ENCODE results near the gene P4HA1. TPM values are rescaled to one million over a fixed set of nuclear protein-coding genes. Genes with fewer than 3 reads are reported as not detected.

The P4HA1 gene
- total RNA-seq, 2 donors from 2014 or later, result 24.4 to 37.0 TPM

- Histone ChIP-seq H3K4me3 (no peak overlapping the region), H3K27me3 (replicated peaks; ENCODE audit: insufficient read depth) (no peaks in the 10 kb centered on the region), H3K9me3 (peaks cover 25% of the 10 kb centered on the region), H3K27ac (no peak overlapping the region), H3K36me3 (no peaks in the 10 kb centered on the region), H3K4me1 (ENCODE audit: control insufficient read depth in 1 of 2, low read depth in 2 of 2) (no peaks in the 10 kb centered on the region)
- no peak for TF ChIP-seq CTCF (IDR thresholded peaks at IDR 0.05)
- no peak for ATAC-seq (ENCODE audit: insufficient number of reproducible peaks, low FRiP score, low read depth)
- no peak for DNase-seq (ENCODE audit: low spot score)
These were observed 114.7 kb downstream of the P4HA1 start for GRCh38 chr10:72981882-72982529.

- DNase-seq (ENCODE audit: low spot score) (no peak), ATAC-seq (ENCODE audit: insufficient number of reproducible peaks, low FRiP score, low read depth) (no peak)
- Histone ChIP-seq H3K9me3 (peaks cover 30% of the 10 kb centered on the region), H3K27me3 (replicated peaks; ENCODE audit: insufficient read depth) (no peaks in the 10 kb centered on the region), H3K36me3 (no peaks in the 10 kb centered on the region), H3K4me3 (no peak overlapping the region), H3K27ac (no peak overlapping the region), H3K4me1 (ENCODE audit: control insufficient read depth in 1 of 2, low read depth in 2 of 2) (no peaks in the 10 kb centered on the region)
- TF ChIP-seq CTCF (IDR thresholded peaks at IDR 0.05), result no peak
These were observed 115.4 kb downstream of the P4HA1 start for GRCh38 chr10:72981028-72981881.

GRCh38 chr10:72980348-72980747 lies 116.3 kb downstream of the P4HA1 start:
- no peak for TF ChIP-seq CTCF (IDR thresholded peaks at IDR 0.05)

GRCh38 chr10:72979709-72980108 lies 117.0 kb downstream of the P4HA1 start:
- Histone ChIP-seq H3K4me1 (ENCODE audit: control insufficient read depth in 1 of 2, low read depth in 2 of 2) (no peaks in the 10 kb centered on the region), H3K27ac (no peak overlapping the region), H3K36me3 (no peaks in the 10 kb centered on the region), H3K27me3 (replicated peaks; ENCODE audit: insufficient read depth) (no peaks in the 10 kb centered on the region), H3K4me3 (no peak overlapping the region), H3K9me3 (peaks cover 38% of the 10 kb centered on the region)
- ATAC-seq (ENCODE audit: insufficient number of reproducible peaks, low FRiP score, low read depth) (no peak), DNase-seq (ENCODE audit: low spot score) (no peak)
- no peak for TF ChIP-seq CTCF (IDR thresholded peaks at IDR 0.05)

More at GRCh38 chr10:72980348-72980747, 116.3 kb downstream of the P4HA1 start:
- peaks cover 34% of the 10 kb centered on the region for H3K9me3 ChIP-seq
- H3K4me3 ChIP-seq, result no peak overlapping the region
- DNase-seq (ENCODE audit: low spot score) (no peak), ATAC-seq (ENCODE audit: insufficient number of reproducible peaks, low FRiP score, low read depth) (no peak)
- H3K4me1 ChIP-seq (ENCODE audit: control insufficient read depth in 1 of 2, low read depth in 2 of 2), result no peaks in the 10 kb centered on the region
- no peak overlapping the region for H3K27ac ChIP-seq
- H3K36me3 ChIP-seq, result no peaks in the 10 kb centered on the region
- no peaks in the 10 kb centered on the region for H3K27me3 ChIP-seq (replicated peaks; ENCODE audit: insufficient read depth)

GRCh38 chr10:72976886-72977285 lies 119.8 kb downstream of the P4HA1 start:
- no peaks in the 10 kb centered on the region for H3K27me3 ChIP-seq (replicated peaks; ENCODE audit: insufficient read depth)
- H3K4me1 ChIP-seq (ENCODE audit: control insufficient read depth in 1 of 2, low read depth in 2 of 2), result no peaks in the 10 kb centered on the region
- no peaks in the 10 kb centered on the region for H3K36me3 ChIP-seq
- TF ChIP-seq CTCF (IDR thresholded peaks at IDR 0.05), result no peak
- H3K9me3 ChIP-seq, result peaks cover 38% of the 10 kb centered on the region
- no peak overlapping the region for H3K27ac ChIP-seq
- ATAC-seq (ENCODE audit: insufficient number of reproducible peaks, low FRiP score, low read depth) (no peak), DNase-seq (ENCODE audit: low spot score) (no peak)
- no peak overlapping the region for H3K4me3 ChIP-seq

All from thoracic aorta (tissue), 2 donors.